Effector CD4-positive, alpha-beta T cell (primary cell): ENCODE data around the gene IBA57.

ENCODE experiments used
- DNase-seq: peaks from one replicate; pipeline ENCODE4 v3.0.0-alpha.2; 2020

The IBA57 gene

DNA sequence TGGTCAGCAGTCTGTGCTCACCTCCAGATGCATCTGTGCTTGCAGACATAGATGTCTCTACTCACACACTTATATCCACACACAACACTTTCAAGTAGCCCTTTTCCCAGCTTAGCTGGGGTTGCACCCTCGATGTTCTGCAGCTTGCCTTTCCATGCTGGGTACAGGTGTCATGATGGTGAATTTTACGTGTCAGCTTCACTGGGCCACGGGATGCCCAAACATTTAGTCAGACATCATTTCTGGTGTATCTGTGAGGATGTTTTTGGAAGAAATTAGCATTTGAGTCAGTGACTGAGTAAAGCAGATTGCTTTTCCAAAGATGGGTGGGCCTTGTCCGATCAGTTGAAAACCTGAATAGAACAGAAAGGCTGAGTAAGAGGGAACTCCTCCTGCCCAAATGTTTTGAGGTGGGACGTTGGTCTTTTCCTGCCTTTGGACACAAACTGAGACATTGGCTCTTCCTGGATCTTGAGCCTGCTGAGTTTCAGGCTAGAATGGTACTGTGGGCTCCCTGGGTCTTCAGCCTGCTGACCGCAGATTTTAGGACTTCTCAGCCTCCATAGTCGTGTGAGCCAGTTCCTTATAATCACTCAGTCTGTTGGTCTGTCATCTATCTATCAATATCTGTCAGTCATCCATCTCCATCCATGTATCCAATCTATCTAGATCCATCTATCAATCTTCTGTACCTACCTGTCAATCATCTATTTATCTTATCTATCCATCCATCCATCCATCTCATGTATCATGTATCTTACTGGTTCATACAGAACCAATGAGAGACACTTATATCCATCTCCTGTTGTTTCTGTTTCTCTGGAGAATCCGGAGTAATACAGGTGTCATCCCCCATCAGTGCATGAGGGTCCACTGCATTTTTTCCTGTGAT is 29.6 kb downstream of the IBA57 start:
- no peak for DNase-seq

DNA sequence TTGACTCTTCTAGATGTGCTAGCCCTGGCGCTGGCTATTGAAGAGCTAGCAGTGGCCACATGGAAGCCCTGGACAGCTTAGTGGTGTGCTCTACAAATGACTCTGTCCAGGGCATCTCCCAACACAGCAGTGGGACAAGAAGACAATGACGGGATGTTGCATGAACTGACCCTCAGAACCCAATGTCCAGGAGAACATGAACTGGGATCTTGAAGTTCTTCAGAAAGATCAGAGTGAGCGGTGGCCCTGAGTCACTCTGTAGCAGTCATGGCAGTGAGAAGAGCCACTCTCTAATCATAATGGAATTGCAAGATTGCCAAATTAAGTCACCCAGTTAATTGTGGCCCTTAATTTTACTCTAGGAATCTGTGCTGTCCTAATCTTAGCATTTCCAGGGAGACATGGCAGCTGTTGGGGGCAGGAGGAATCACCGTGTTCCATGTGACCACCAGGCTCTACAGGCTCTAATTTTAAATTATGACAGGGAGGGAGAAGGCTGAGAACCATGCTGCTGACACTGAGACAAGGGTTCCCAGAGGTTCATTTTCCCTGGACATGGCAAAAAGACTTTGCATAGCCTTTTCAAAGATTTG is 32.0 kb downstream of the IBA57 start:
- DNase-seq, result no peak

DNA sequence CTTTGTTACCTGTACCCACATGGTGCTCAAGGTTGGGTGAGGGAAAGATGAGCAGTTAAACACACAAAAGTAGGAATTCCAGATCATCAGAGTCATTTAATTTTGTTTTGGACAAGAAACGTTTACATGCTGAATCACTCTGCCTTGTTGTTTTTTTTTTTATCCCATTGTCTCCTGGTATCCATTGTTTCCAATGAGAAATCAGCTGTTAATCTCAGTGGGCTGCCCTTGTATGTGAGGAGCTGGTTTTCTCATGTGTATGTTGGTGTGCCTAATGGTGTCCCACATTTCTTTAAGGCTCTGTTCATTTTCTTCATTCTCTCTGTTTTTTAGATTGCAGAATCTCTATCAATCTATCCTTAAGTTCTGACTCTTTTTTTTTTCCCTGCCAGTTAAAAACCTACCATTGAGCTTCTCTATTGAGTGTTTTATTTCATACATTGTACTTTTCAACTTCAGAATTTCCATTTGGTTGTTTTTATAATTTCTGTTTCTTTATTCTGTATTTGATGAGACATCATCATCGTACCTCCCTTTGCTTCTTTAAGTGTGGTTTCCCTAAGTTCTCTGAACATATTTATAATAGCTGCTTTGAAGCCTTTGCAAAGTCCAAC is 33.5 kb downstream of the IBA57 start:
- no peak for DNase-seq

DNA sequence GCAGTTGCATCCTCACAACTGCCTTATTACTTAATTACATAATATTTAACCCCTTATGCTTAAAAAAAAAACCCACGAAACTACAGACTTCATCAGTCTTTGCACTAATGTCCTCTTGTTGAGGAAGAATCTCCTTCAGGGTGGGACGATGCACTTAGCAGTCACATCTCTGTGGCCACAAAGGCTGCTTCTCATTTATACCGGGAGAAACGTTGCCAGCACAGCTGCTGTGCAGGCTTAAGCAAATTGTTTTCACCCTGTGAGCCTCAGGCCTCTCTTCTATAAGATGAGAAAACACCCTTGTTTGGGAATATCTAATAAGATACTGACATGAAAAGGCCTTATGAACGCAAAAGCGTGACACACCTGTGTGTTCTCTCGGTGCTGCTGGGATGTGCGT is 39.4 kb downstream of the IBA57 start:
- DNase-seq, result no peak

DNA sequence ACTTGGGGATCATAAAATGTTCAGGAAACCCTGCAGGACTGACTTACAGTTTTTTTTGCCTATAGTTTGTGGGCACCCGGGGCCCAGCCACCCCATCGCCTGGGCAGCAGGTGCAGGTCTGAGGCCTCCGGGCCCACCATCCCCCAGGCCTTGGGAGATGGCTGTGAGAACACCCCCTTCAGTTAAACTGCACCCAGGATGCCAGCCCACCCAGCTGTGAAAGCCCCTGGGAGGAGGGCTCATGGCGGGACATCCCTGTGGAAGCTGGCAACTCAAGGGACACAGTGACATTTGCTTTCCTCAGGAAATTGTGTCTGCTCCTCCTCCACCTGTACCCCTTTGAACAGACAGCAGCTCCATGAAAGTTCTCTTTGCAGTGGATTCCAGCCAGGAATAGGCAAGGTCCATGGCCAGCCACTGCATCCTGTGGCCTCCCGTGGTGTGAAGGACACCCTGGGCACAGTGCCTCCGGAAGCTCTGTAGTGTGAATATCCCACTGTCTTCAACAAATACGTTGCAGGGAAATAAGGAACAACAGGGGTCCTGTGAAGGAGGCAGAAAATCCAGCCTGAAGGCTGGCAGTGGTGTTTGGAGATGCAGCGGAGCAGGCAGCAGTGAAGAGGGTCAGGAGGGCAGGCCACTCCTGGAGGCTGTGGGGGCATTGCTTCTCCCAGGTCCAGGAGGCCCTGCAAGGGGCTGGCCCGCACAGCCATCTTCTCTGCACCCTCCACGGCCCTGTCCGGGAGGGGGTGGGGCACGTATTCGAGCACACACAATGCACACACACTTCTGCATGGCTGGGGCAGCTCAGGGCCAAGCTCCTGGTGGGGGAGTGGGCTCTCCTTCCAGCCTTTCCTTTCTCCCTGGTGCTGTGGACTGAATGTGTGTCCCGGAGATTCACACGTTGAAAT is 40.2 kb downstream of the IBA57 start:
- DNase-seq, result no peak

DNA sequence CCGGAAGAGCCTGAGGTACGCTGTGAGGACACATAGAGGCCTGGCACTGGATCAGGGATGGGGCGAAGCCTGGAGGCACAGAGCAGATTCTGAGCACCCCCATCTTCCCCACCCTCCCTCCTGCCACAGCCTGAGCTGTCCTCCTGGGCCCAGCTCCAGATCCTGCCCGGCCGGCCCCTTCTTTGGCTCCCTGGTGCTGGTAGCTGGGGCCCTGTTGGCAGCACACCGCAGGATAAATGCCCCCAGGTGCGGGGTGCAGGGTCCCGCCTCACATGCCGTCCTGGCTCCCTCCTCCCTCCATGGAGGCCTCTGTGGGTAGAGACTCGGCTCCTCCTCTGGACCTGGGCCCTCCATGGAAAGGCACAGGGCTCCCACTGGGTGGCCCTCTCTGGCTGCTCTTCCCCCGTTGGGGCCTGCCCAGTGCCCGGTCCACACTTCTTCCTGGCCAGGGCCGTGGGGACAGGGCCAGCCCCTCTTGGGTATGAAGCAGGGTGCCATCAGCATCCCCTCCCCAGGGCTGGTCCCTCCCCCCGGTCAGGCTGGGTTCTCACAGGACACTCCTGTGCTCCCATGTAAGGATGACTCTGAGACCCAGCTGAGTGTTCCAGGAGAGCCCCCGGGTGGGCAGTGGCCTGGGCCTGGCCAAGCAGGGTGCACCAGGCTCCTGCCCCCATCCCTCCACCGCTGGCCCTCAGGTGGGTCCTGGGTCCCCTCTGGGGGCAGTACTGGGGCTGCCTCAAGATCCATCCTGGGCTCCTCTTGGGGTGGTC is 41.2 kb downstream of the IBA57 start:
- no peak for DNase-seq

DNA sequence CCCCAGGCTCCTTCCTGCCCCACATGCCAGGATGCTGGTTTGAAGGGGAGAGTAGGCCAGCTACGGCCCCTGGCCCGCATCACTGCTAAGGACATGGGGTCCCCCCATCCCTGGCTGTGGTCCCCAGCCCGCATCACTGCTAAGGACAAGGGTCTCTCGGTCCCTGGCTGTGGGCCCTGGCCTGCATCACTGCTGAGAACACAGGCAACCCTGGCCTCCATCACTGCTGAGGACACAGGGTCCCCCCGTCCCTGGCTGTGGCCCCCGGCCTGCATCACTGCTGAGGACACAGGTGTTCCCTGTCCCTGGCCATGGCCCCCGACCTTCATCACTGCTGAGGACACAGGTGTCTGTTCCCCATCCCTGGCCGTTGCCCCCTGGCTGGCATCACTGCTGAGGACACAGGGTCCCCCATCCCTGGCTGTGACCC is 41.8 kb downstream of the IBA57 start:
- DNase-seq, result no peak

DNA sequence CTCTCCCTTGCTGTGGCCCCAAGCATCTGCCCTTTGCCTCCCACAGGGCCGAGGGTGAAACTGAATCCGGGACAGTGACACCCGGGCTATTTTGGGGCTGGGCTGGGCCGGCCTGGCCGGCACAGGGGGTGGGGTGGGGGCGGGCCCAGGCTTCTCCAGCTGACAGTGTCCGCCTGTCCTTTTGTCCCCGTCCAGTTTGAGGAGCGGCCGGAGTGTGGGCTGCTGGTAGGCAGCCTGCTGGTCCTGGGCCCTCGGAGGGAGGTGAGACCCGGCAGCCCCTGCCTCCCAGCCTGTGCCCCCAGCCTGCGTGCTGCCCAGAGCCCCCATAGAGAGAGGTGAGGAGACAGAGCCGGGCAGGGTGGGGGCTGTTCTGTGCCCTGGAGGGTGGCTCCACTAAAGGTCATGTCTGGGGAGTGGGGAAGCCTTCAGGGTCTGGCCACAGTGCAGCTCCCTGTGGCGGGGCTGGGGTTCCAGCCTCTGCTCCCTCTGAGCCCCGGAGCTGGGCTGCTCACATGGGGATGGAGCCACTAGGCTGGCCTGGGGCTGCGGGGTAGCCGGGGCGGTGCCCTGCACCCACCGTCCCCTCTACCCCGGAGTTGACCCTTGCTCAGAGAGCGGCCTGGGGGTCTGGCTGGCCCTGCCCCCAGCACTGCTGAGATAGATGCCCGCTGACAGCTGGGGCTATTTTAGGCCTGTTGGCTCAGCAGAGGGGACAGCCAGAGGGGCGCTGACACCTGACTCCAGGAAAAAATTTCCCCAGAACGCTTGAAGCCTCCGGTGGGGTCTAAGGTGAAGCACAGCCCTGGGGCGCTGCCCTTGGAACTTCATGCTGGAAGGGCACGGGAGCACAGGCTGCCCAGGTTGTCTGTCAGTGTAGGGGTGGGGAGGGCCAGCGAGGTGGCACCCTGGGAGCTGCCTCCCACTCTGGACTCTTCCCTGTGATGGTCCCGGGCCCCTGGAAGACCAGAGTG is 42.5 kb downstream of the IBA57 start, which contains the start of gene OBSCN:
Gene OBSCN (plus strand): TSS at position 194 of the 971 bp plus-strand sequence. CDS start 3,740 bp downstream, outside the sequence.
- DNase-seq, result no peak

DNA sequence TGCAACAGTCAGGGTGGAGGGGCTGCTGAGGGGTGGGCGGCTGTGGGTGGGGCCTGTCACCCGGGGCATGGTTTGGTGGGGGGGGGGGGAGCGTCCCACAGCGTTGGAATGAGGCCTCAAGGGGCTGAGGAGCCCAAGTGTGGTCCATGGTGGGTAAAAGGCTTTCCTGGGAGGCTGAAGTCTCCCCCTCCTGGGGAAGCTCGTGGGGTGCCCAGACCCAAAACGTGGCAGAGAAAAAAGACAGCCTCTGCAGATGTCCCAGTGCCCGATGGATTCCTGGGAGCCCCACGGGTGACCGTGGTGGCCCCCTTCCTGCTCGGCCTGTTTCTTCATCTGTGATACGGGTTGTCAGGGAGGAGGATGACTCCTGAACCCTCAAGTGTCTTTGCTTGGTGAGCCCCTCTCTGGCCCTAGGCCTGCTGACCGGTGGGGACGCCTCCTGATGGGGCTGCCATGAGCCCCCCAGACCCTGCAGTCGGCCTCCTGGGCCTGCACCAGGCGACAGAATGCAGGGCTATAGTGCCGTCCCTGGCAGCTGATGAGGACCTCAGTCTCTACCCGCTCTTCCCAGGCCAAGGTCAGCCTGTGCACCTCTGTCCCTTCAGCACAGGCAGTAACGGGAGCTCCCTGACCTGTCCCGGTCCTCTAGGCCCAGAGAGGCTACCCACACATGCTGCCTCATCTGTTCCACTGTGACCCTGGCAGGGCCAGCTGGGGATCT is 43.4 kb downstream of the IBA57 start:
- DNase-seq, result no peak

DNA sequence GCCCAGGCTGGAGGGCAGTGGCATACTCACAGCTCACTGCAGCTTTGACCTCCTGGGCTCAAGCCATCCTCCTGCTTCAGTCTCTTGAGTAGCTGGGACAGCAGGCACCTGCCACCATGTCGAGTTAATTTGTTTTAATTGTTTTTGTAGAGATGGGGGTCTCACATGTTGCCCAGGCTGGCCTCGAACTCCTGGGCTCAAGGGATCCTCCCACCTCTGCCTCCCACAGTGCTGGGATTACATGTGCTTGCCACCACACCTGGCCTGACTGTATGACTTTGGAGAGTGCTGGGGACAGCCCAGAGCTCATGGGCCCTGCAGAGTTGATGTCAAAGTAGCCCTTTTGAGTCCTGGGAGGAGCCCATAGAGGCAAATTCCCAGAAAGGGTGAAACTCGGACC is 44.1 kb downstream of the IBA57 start:
- no peak for DNase-seq

DNA sequence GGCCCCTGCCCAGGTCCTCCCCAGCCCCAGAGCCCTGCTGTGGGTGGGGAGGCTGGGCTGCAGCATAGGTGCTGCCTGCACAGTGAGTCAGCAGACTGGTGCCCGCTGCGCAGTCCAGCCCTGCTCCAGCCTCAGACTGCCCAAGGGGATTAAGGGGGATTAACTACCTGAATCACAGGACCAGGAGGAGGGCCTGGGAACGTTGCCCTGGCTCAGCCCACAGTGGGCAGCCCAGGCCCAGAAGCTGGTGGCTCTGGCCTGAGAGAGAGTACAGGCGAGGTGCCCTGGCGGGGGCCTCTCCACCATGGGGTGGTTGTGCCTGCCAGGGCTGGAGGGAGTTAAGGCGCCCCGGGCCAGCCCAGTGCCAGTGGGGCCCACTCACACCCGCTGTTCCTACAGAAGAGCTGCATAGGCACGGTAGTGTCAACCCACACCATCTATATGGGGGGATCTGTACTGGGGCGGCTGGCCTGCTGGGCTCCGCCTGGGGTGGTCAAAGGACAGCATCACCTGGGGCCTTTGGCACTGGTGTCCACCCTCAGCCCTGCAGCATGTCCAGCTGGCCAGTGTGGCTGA is 44.6 kb downstream of the IBA57 start:
- DNase-seq, result no peak

DNA sequence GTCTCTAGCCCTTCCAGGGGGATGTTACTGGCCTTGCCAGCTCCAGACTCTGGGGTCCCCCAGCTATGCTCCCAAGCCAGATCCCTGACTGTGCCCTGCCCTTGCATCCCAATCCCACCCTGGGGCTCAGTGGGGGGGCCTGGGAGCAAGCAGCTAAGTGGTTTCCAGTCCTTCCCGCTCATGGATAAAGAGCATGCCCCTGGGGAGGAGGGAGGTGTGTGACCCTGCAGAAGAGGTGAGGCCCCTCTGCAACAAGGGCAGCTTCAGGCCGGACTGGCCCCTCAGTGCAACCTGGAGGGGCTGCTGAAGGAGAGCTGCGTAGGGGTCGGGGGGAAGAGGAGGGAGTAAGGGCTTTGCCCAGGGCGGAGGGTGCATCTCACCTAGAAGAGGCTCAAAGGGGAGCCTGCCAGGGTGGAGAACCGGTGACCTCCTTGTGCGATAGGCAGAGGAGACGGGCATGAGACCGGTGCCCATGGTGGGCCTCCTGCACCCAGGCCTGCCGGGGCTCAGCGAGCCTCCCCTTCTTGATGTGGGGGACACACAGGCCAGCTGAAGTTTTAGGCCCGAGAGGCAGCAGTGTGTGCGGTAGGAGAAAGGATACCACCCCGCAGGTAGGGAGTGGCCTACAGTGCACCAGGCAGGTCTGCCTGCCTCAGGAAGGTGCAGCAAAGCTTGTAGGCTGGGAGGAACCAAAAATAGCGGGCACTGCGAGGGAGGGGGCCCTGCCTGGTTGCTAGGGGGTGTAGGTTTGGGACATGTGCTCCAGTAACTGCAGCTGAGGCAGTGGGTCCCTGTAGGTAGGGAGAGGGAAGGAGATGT is 45.3 kb downstream of the IBA57 start:
- DNase-seq, result no peak

DNA sequence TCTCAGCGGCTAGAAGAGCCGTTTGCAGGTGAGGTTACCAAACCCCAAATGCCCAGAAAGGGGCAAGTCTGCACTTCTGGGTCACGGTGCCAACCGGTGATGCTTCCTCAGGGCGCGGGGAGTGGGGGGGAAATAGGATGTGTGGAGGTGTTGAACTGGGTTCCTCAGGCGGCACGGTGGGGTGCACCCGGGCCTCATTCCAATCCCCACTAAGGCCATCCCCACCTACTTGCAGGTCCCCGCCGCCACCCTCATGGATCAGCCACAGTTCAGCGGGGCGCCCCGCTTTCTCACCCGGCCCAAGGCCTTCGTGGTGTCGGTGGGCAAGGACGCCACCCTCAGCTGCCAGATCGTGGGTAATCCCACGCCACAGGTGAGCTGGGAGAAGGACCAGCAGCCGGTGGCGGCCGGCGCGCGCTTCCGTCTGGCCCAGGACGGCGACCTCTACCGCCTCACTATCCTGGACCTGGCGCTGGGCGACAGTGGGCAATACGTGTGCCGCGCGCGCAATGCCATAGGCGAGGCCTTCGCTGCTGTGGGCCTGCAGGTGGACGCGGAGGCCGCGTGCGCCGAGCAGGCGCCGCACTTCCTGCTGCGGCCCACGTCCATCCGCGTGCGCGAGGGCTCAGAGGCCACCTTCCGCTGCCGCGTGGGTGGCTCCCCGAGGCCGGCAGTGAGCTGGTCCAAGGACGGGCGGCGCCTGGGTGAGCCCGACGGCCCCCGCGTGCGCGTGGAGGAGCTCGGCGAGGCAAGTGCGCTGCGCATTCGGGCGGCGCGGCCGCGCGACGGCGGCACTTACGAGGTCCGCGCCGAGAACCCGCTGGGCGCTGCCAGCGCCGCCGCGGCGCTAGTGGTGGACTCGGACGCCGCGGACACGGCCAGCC is 46.2 kb downstream of the IBA57 start:
- DNase-seq, result no peak

DNA sequence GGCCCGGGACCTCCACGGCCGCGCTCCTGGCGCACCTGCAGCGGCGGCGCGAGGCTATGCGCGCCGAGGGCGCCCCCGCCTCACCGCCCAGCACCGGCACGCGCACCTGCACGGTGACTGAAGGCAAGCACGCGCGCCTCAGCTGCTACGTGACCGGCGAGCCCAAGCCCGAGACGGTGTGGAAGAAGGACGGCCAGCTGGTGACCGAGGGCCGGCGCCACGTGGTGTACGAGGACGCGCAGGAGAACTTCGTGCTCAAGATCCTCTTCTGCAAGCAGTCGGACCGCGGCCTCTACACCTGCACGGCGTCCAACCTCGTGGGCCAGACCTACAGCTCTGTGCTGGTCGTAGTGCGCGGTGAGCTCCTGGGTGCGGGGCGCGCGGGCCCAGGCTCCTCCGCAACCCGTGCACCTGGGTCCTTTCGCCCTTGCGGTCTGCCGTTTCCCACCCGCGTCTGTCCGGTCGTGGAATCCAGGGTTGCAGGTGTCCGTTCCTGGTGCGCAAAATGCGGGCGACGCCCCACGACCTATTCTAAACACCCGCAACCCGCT is 46.9 kb downstream of the IBA57 start:
- DNase-seq, result no peak

DNA sequence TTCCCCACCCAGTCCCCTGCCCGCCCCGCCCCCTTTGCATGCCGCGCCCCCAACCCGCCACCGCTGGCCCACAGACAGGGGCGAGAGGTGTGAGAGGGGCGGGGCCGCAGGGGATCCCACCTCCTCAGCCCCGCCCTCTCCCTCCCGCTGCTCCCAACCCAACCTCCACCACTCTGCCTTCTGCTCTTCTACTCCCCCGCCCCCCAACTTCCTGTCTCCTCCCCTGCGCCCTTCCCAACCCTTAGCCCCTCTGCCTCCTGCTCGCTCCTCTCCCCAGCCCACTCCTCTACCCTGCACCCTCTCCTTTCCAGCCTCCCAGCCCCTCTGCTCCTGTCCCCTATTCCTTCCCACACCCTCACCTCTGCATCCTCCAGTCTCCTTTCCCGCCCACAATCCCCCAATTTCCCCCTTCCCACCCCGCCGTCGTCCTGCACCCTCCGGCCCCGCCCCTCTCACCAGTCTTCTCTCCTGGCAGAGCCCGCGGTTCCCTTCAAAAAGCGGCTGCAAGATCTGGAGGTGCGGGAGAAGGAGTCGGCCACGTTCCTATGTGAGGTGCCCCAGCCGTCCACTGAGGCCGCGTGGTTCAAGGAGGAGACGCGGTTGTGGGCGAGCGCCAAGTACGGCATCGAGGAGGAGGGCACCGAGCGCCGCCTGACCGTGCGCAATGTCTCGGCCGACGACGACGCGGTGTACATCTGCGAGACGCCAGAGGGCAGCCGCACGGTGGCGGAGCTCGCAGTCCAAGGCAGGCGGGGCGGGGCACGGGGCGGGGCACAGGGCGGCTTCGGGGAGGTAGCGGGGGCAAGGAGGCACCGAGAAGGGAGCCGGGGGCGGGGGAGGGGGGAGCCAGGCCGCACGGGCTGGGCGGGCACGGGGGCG is 47.6 kb downstream of the IBA57 start:
- DNase-seq, result peak; percentile 84
